ENCODE data around the gene MRPL55. TPM values are rescaled to one million over a fixed set of nuclear protein-coding genes. Genes with fewer than 3 reads are reported as not detected.

MRPL55 gene
- total and polyA plus RNA-seq, 2 experiments from 2014 or later, result 92.4 to 172 TPM

- Mint-ChIP-seq H3K9me3 (no peaks in the 10 kb centered on the region), H3K36me3 (ENCODE audit: low read depth) (peaks cover 4% of the 10 kb centered on the region; the same call in 1 of the 3 replicates), H3K27me3 (ENCODE audit: insufficient read depth, low read depth, poor library complexity) (peaks cover 79% of the 10 kb centered on the region), H3K27ac (no peak overlapping the region), H3K4me1 (peaks cover 5% of the 10 kb centered on the region), H3K4me3 (no peak overlapping the region)
- no peak for TF ChIP-seq ETS1 (IDR thresholded peaks at IDR 0.05)
- TF ChIP-seq EZH2 (IDR thresholded peaks at IDR 0.05; ENCODE audit: low read depth, unreplicated experiment), result no peak
- TF ChIP-seq CREB1 (CRISPR knock-in tag; IDR thresholded peaks at IDR 0.05; ENCODE audit: low read depth), result no peak
- TF ChIP-seq EZH2phosphoT487 (IDR thresholded peaks at IDR 0.05; ENCODE audit: unreplicated experiment), result no peak
- no peak for TF ChIP-seq ZNF114 (CRISPR knock-in tag; IDR thresholded peaks at IDR 0.05)
- no peak for TF ChIP-seq CTCF (conservative IDR thresholded peaks at IDR 0.05; ENCODE audit: low read depth in 2 of 2)
- no peak for TF ChIP-seq POLR2AphosphoS5 (IDR thresholded peaks at IDR 0.05; ENCODE audit: low read depth)
- TF ChIP-seq NANOG (IDR thresholded peaks at IDR 0.05; ENCODE audit: borderline replicate concordance), result no peak
- no peak for TF ChIP-seq ZNF462 (CRISPR knock-in tag; IDR thresholded peaks at IDR 0.05)
- no peak for TF ChIP-seq ZNF331 (CRISPR knock-in tag; IDR thresholded peaks at IDR 0.05; ENCODE audit: low read depth)
- TF ChIP-seq, protein P1, sequence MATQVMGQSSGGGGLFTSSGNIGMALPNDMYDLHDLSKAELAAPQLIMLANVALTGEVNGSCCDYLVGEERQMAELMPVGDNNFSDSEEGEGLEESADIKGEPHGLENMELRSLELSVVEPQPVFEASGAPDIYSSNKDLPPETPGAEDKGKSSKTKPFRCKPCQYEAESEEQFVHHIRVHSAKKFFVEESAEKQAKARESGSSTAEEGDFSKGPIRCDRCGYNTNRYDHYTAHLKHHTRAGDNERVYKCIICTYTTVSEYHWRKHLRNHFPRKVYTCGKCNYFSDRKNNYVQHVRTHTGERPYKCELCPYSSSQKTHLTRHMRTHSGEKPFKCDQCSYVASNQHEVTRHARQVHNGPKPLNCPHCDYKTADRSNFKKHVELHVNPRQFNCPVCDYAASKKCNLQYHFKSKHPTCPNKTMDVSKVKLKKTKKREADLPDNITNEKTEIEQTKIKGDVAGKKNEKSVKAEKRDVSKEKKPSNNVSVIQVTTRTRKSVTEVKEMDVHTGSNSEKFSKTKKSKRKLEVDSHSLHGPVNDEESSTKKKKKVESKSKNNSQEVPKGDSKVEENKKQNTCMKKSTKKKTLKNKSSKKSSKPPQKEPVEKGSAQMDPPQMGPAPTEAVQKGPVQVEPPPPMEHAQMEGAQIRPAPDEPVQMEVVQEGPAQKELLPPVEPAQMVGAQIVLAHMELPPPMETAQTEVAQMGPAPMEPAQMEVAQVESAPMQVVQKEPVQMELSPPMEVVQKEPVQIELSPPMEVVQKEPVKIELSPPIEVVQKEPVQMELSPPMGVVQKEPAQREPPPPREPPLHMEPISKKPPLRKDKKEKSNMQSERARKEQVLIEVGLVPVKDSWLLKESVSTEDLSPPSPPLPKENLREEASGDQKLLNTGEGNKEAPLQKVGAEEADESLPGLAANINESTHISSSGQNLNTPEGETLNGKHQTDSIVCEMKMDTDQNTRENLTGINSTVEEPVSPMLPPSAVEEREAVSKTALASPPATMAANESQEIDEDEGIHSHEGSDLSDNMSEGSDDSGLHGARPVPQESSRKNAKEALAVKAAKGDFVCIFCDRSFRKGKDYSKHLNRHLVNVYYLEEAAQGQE (IDR thresholded peaks at IDR 0.05; ENCODE audit: unreplicated experiment), result no peak
- DNase-seq (ENCODE audit: low spot score) (no peak), ATAC-seq (no peak)
- Histone ChIP-seq H3K27me3 (ENCODE audit: insufficient read depth) (peaks cover 92% of the 10 kb centered on the region), H3K4me3 (no peak overlapping the region), H3F3A (replicated peaks; ENCODE audit: low read depth) (no peaks in the 10 kb centered on the region), H2AFZ (no peak overlapping the region), H3K4me1 (ENCODE audit: insufficient read depth) (peaks cover 5% of the 10 kb centered on the region; the same call in 1 of the 2 replicates), H3K27ac (ENCODE audit: low read depth) (no peak overlapping the region), H4K20me1 (replicated peaks; ENCODE audit: insufficient read depth) (no peaks in the 10 kb centered on the region), H3K4me2 (no peak overlapping the region), H3K9me2 (ENCODE audit: insufficient read depth) (no peaks in the 10 kb centered on the region), H3K79me2 (replicated peaks; ENCODE audit: insufficient read depth) (no peaks in the 10 kb centered on the region), H3K36me3 (ENCODE audit: insufficient read depth) (no peaks in the 10 kb centered on the region)
Observed at GRCh38 chr1:228062085-228062791, 46.9 kb downstream of the MRPL55 start.

All from GM23338 (cell line).